ES-I3 (cell line): Measurements from ENCODE around the gene PPP3CA.

ENCODE experiments used
- H3K36me3 ChIP-seq: 2 replicates; pipeline ENCODE4 v1.6.1; 2013; ENCODE audit warnings: mild to moderate bottlenecking, low read length, control low read depth, moderate library complexity; ENCODE audit not compliant: insufficient read depth
- H3K4me1 ChIP-seq: 2 replicates; pipeline ENCODE4 v1.6.1; 2013; ENCODE audit warnings: mild to moderate bottlenecking, control low read depth, low read length; ENCODE audit not compliant: insufficient read depth
- H3K9ac ChIP-seq: 2 replicates; pipeline ENCODE4 v1.6.1; 2013; ENCODE audit warnings: low read depth, mild to moderate bottlenecking, low read length, moderate library complexity
- H3K9me3 ChIP-seq: 2 replicates; pipeline ENCODE4 v1.6.1; 2013; ENCODE audit warnings: mild to moderate bottlenecking, low read length, moderate library complexity; ENCODE audit not compliant: control insufficient read depth, insufficient read depth

PPP3CA gene

DNA sequence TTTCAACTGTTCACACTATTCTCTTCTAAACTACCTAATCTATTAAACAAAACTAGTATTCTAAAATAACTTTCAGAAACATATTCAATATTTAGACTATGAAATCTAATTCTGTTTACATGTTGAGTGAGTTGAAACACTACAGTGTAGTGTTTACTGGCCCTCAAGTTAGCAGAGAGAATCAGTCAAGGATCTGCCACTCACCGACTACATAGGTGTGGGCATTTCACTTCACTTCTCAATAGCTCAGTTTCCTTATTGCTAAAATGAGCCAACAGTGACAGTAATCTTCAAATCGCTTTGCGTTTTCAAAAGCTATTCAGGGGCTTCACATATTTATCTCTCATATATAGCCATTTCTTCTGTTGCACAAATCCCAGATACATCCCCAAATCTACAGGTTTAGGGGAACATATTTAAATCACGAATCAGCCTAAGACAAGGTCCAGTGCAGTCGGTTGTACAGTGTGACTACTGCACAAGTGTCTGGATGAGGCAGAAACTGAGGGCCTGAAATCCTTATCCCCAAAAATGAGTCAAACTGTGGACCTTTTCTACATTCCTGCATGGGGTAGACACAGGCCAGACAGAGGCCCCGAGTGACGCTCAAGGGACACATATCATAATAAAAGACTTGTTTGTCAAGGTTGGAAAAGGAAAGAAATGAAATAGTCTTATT is 129.8 kb downstream of the PPP3CA start:
- no peaks in the 10 kb centered on the region for H3K9me3 ChIP-seq
- no peaks in the 10 kb centered on the region for H3K36me3 ChIP-seq
- peaks cover 13% of the 10 kb centered on the region; the same call in 1 of the 2 replicates for H3K4me1 ChIP-seq
- no peak overlapping the region for H3K9ac ChIP-seq

DNA sequence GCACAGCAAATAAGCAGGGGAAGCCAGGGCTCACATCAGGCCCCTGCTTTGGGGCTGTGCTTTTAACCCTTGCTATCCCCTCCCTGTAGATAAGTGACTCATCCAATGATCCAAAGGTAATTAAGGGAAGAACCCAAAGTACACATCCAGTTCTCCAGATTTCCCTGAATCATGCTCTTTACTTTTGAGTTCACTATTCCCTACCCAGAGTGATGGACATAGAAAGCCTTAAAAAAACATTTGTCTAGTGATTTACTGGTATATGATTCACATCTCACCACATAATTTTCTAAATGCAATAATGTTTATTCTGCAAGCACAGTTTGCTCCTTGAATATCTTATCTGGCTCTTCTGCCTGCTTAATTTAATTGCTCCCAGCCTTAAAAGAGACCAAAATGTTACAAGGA is 136.2 kb downstream of the PPP3CA start:
- no peak overlapping the region for H3K9ac ChIP-seq
- H3K4me1 ChIP-seq = peaks cover 11% of the 10 kb centered on the region; the same call in 1 of the 2 replicates
- no peaks in the 10 kb centered on the region for H3K9me3 ChIP-seq

DNA sequence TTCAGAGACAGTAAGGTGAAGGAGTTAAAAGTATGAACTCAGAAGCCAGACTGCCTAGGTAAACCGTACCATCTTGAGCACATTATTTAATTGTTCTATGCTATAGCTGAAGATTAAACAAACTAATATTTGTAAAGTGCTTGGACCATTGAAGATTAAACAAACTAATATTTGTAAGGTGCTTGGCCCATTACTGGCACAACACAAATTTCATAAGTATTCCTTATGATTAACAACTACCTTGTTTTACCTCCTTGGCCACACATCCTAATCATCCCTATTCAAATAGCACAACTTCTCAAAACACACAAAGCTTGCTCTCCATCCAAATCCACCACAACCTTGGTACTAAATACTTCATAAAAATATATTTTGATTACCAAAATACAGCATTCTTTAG is 137.0 kb downstream of the PPP3CA start:
- no peak overlapping the region for H3K9ac ChIP-seq
- H3K36me3 ChIP-seq = no peaks in the 10 kb centered on the region
- peaks cover 11% of the 10 kb centered on the region; the same call in 1 of the 2 replicates for H3K4me1 ChIP-seq
- no peaks in the 10 kb centered on the region for H3K9me3 ChIP-seq

More for the DNA sequence above, 136.2 kb downstream of the PPP3CA start:
- no peaks in the 10 kb centered on the region for H3K36me3 ChIP-seq

DNA sequence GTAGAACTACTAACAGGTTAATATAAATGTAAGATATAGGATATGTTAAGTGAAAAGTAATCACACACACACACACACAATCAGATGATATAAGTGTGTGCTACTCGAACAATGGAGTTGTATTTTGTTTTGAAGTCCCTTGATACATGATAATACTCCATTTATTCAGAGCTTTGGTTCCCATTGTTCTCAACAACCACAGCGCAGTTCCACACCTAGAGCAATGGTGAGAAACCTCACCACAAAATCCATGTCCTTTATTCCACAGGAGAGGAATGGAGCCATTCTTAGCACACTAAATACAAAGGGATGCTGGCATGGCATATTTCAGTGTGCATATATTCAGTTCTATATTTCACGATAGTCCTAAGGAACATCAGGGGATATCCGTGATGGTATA is 139.2 kb downstream of the PPP3CA start:
- no peak overlapping the region for H3K9ac ChIP-seq

DNA sequence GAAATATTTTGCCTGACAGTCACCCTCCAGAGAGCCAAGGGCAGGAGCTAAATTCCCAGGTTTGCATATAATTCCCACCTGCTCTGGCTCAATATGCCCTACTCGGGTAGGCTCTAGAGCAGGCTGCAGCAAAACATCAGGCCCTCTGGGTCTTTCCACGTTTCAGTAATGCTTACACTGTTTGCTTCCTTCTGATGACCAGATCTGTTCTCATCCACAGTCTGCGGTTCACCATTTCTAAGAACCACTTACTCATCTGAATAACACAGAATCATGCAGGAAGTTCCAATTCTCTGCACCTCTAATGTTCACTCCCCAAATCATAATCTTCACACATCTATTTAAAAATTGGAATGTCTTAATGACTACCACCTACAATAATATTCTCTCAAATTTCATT is 141.4 kb downstream of the PPP3CA start:
- H3K9ac ChIP-seq = no peak overlapping the region
- no peaks in the 10 kb centered on the region for H3K9me3 ChIP-seq
- no peaks in the 10 kb centered on the region for H3K36me3 ChIP-seq
- H3K4me1 ChIP-seq = peaks cover 4% of the 10 kb centered on the region; the same call in 1 of the 2 replicates

More for the DNA sequence above, 139.2 kb downstream of the PPP3CA start:
- H3K9me3 ChIP-seq = no peaks in the 10 kb centered on the region
- peaks cover 11% of the 10 kb centered on the region; the same call in 1 of the 2 replicates for H3K4me1 ChIP-seq
- no peaks in the 10 kb centered on the region for H3K36me3 ChIP-seq

DNA sequence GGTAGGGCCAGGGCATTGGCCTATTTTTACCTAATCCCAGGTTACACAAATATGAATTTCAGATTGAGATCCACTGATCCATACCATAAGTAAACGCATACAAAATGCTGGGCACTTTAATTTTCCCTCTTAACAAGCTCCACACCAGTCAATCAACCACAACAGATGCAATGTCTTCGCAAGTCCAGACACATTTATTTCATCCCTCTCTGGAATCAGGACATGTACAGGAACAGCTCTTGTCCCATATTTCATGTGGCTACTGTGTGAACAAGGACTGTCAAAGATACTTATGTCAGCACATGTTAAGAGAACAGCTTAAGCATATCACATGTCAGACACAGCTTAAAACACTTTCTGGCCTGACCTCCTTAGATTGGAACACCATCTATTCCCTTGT is 145.9 kb downstream of the PPP3CA start:
- Histone ChIP-seq H3K4me1 (peaks cover 5% of the 10 kb centered on the region; the same call in 1 of the 2 replicates), H3K9me3 (no peaks in the 10 kb centered on the region), H3K36me3 (no peaks in the 10 kb centered on the region), H3K9ac (no peak overlapping the region)

DNA sequence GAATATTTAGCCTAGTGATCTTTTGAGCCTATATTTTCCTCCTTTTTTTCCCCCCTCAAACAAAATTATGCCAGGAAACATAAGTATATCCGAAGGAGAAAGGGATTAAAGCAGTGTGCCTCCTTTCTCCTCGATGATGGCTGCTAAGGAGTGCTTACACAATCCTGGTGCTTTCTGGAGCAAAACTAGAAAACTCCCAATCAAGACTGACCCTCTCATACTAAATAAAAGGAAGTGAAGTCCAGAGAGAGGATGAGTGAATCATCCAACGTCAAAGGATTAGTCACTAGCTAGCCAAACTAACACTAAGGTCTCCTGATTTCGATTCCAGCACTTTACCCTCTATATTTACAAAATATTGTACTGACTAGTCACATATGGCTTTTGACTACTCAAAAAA is 146.8 kb downstream of the PPP3CA start:
- Histone ChIP-seq H3K9me3 (no peaks in the 10 kb centered on the region), H3K9ac (no peak overlapping the region), H3K4me1 (peaks cover 5% of the 10 kb centered on the region; the same call in 1 of the 2 replicates), H3K36me3 (no peaks in the 10 kb centered on the region)

DNA sequence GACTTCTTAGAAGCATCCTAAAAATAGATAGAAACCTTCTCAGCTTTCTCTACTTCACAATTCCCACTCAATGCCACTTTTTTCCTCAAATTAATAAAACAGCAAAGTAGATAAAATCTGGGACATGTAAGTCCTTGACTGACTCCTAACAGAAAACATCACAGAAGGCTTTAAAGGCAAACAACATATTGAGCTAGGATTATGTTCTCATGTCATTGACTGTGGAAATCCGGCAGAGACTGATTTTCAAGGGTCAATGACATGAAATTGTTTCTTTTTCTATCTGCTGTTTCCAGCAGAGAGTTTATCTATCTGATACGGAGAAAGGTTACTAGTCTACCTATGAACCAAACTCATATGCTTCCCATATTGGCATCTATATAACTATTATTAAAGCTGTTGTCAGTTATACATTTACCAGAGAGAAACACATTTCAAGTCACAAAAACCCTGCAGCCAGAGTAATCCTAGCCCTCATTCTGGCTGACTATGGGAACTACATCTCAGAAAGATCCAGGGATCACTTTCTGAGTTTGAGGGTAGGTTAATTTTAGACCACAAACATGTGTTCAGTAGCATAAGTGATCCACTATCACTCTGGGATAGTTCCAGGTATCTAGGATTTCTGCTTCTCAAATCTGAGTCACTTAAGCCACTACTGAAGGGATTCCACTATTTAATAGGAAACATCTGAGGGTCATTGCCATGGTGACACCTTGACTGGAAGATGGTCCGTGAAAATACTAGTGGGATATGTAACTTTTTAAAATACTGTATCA is 147.6 kb downstream of the PPP3CA start:
- H3K9me3 ChIP-seq = no peaks in the 10 kb centered on the region
- no peak overlapping the region for H3K9ac ChIP-seq
- H3K36me3 ChIP-seq = no peaks in the 10 kb centered on the region
- H3K4me1 ChIP-seq = peaks cover 5% of the 10 kb centered on the region; the same call in 1 of the 2 replicates

DNA sequence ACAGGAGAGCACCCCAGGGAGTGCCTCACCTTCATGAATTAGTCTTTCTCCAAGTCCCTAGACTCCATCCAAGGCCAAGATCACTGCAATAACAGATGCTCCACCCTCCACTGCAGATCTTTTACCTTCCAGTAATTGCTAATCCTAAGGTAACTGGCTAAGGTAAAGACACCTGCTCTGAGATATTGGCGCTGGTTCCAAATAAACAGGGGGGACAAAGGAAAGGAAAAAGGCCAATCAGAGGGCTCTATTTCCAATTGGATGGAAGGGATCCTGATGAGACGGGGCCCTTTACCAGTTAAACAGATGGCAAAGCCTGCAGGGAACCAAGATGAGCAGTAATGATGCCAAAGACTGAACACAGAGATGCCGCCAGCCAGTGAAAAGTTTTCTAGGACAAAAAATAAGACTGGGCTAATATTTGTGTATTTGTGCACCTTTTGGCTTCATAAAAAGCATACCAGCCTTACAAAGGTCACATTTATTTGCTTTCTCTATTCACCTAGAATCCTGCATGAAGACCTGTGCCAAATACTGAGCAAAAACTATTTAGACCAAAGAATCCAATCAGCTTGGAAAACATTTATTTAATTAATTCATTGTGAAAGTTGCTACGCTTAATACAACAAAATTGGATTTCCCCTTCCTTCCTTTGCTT is 148.5 kb downstream of the PPP3CA start:
- H3K9me3 ChIP-seq = no peaks in the 10 kb centered on the region
- H3K36me3 ChIP-seq = no peaks in the 10 kb centered on the region
- H3K4me1 ChIP-seq = peaks cover 5% of the 10 kb centered on the region; the same call in 1 of the 2 replicates
- no peak overlapping the region for H3K9ac ChIP-seq

DNA sequence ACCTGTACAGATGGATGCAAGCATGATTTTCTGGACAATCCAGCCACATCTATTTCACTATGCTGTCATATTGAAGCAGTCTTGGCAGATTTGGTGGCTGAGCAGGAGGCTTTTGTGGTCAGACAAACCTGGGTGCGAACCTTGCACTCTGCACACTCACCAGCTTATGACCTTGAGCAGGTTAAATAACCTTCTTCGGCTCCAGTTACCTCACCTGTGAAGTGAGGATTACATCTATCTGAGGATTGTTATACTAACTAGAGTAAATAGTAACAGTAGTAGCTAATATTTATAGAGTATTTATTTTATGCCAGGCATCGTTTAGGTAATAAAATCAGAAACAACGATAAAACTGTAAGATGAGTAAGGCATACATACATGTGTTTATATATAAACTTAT is 150.0 kb downstream of the PPP3CA start:
- no peaks in the 10 kb centered on the region for H3K9me3 ChIP-seq
- peaks cover 7% of the 10 kb centered on the region for H3K4me1 ChIP-seq
- no peaks in the 10 kb centered on the region for H3K36me3 ChIP-seq
- H3K9ac ChIP-seq = no peak overlapping the region

DNA sequence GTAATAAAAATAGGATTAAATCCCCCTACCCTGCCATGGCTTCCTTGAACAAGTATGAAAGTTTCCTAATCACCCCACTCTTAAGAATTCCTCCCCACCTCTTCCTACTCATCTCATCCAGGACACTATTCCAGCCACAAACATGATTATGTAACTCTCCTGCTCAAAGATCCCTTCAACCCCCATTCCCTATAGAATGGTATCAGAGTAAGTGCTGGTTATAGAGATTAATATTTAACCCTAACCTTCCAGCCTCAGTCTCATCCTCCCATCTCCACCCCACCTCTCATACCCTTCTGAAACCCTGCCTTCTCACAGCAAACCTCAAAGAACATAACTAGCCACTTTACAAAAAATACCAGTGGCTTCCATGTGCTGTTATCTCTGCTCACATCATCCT is 155.1 kb downstream of the PPP3CA start:
- Histone ChIP-seq H3K9ac (no peak overlapping the region), H3K36me3 (no peaks in the 10 kb centered on the region), H3K9me3 (no peaks in the 10 kb centered on the region), H3K4me1 (peaks cover 16% of the 10 kb centered on the region)

DNA sequence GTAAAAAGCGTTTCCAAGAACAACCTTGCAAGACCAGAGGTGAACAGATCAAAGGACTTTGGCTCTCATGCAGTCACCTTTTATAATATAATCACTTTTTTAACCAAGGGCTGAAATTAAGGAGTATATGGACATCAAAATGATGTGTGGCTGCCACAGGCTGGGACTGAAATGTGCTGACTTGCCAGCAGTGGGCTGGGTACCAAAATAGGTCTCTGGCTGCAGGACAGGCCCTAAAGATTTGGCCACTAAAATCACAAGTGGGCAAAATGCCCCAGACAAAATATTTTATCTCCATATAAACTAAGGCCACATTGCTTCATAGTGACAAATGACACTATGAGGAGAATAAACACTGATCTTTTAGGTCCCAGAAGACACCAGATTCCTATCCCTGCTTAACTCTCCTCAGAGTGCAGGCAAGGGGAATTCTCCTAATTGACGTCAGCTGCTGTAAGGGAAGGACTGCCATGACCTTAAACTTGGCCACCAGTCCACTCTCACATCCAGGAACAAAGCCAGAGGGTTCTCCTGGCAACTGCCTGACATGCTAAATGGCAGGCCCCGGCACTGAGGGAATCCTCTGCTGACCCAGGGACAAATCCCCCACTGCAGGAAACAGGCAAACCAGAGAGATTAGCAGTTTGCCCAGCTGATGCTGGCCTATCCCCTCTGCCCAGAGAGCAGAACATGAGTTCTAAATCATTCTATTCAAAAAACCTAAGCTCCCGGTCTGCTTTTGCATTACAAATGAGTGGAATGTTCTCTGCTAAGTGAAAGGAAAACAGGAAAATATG is 155.8 kb downstream of the PPP3CA start:
- Histone ChIP-seq H3K4me1 (peaks cover 16% of the 10 kb centered on the region), H3K9ac (no peak overlapping the region), H3K9me3 (no peaks in the 10 kb centered on the region), H3K36me3 (no peaks in the 10 kb centered on the region)

DNA sequence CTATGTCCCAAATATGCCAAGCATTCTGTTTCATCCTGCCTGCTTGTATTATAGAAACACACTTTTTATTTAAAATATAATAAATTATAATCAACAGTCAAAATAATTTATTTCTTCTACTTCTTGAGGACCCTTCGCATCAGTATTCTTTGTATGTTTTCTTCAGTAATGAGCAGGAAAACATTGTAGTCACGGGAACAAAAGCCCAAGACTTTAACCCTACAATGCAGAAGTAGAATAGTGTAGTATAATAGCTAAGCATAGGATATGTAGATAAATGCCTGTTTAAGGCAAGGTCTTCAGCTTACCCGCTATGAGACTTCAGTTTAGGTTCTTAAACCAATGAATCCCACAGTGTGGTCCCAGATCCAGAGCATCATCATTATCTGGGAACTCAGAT is 156.6 kb downstream of the PPP3CA start:
- Histone ChIP-seq H3K4me1 (peaks cover 16% of the 10 kb centered on the region), H3K9ac (no peak overlapping the region), H3K9me3 (no peaks in the 10 kb centered on the region), H3K36me3 (no peaks in the 10 kb centered on the region)

DNA sequence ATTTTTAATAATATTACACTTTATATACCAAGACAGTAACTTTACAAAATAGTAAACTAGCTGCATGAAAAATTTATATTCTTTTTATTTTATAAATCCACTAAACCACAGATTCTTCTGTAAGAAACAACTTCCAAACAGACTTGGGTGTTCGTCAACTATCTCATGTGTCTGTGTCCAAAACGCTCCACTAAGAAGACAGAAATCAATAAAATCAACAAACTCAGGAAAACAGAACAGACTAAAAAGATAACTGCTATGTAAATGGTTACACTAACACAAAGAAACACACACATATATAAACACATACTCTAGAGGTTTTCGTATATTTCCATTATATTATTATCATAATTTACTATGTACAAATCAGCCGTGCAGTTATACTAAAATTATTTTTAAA is 158.4 kb downstream of the PPP3CA start:
- H3K36me3 ChIP-seq = no peaks in the 10 kb centered on the region
- H3K9me3 ChIP-seq = no peaks in the 10 kb centered on the region
- no peak overlapping the region for H3K9ac ChIP-seq
- H3K4me1 ChIP-seq = peaks cover 16% of the 10 kb centered on the region
